NCI-H2081 (cell line): ENCODE data around the gene NQO1.
"Not testable (repeated sequence)": the region's sequence is repeated elsewhere in the genome, so short reads cannot be mapped to it uniquely, and the experiment has no call there.

Source experiments
- DNase-seq, 2 experiments: peaks; one replicate each; lab custom pipeline; 2025; lab: John Stamatoyannopoulos, UW

The NQO1 gene

GRCh38 chr16:69741951-69742904 is 15.9 kb upstream of the NQO1 start:
- no peak for DNase-seq

GRCh38 chr16:69741519-69741918 is 15.2 kb upstream of the NQO1 start:
- no peak for DNase-seq

DNA sequence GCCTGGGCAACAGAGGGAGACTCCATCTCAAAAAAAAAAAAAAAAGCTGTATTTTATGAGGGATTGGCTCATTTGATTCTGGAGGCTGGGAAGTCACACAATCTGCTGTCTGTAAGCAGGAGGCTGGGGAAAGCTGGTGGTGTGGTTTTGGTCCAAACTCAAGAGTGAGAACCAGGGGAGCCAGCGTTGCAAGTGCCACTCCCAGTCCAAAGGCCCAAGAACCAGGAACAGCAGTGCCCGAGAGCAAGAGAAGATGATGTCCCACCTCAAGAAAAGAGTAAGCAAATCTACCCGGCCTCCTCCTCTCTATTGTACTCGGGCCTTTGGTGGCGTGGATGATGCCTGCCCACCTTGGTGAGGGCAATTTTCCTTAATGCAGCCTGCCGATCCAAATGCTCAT is 5.7 kb upstream of the NQO1 start:
- DNase-seq, result no peak

DNA sequence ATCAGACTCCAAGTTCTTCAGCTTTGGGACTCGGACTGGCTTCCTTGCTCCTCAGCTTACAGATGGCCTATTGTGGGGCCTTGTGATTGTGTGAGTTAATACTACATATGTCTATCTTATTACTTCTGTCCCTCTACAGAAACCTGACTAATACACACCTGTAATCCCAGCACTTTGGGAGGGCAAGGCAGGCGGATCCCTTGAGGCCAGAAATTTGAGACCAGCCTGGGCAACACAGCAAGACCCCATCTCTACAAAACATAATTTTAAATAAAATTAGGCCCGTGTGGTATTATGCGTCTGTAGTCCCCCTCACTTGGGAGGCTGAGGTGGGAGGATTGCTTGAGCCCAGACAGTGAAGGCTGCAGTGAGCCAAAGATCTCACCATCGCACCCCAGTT is 4.9 kb upstream of the NQO1 start:
- DNase-seq, result not testable (repeated sequence)

DNA sequence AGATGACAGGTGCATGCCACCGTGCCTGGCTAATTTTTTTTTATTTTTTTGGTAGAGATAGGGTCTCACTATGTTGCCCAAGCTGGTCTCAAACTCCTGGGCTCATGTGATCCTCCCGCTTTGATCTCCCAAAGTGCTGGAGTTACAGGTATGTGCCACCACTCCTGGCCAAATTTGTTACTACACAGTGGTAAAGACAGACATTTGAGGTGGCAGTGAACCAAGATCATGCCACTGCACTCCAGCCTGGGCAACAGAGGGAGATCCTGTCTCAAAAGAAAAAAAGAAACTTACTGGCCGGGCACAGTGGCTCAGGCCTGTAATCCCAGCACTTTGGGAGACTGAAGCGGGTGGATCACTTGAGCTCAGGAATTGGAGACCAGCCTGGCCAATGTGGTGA is 2.7 kb upstream of the NQO1 start:
- DNase-seq, result not testable (repeated sequence)

- DNase-seq, result no peak
Measured at GRCh38 chr16:69727916-69728270, 1.5 kb upstream of the NQO1 start.

DNA sequence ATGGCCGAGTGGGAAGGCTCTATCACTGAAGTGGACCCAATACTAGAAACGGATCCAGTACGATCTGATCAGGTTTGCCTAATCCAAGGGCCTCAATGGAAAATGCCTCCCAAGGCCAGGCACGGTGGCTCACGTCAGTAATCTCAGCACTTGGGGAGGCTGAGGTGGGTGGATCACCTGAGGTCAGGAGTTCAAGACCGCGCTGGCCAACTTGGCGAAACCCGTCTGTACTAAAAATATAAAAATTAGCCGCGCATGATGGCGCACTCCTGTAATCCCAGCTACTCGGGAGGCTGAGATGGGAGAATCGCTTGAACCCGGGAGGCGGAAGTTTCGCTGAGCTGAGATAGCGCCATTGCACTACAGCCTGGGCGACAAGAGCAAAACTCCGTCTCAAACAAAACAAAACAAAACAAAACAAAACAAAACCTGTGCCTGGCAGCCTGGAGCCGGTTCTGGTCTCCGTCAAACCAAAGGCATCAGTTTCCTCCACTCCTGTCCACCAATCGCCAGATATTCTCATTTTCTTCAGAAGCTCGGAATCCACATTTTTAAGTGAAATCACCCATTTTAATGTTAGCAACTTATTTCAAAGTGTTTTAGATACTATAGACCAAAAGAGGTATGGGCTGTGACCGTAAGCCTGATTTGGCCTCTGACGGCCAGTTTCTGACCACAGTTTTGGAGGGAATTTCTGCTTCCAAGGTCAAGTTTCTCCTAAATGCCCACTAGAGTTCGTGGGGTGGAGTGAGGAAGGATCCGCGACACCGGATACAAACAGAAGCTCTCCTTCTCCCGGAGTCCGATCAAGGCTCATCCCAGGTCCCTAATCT is 664 bp downstream of the NQO1 start:
- DNase-seq, result no peak

GRCh38 chr16:69724981-69725479 is 1.3 kb downstream of the NQO1 start:
- no peak for DNase-seq

DNA sequence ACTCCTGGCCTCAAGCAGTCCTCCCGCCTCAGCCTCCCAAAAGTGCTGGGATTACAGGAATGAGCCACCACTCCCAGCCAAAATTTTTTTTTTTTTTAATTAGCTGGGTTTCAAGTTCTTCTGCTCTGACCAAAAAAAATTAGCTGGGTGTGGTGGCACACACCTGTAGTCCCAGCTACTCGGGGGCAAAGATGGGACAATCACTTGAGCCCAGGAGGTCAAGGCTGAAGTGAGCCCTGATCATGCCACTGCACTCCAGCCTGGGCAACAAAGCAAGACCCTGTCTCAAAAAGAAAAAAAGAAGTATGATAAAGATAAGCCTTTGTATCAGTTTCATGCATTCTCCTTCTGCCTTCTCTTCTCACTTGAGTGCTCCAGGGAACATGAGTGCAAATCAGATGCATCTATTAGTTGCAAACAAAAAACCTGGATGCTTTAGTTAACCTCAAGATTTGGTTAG is 1.9 kb downstream of the NQO1 start:
- DNase-seq, result no peak

GRCh38 chr16:69721441-69721957 is 4.9 kb downstream of the NQO1 start:
- no peak for DNase-seq

- DNase-seq, result no peak
Measured at GRCh38 chr16:69720822-69721430, 5.4 kb downstream of the NQO1 start.

GRCh38 chr16:69718111-69718764 is 8.1 kb downstream of the NQO1 start:
- DNase-seq, result no peak

DNA sequence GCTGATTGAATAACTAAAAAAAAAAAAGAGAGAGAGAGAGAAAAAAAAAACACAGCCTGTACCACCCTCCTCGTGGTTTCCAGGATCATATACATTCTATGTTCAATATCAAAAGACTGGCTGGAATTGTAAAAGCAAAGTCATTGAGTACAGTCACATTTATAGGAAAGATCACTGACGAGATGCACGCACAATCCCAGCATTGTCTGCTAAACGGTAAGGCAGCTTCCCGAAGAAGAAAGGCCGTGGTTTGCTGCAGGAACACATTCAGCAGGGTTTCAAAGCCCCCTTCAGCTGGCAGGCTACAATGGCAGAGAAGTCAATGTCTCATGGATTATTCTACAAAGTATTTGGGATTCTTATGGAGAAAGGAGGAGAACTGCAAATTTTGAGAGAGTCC is 9.3 kb downstream of the NQO1 start:
- no peak for DNase-seq

DNA sequence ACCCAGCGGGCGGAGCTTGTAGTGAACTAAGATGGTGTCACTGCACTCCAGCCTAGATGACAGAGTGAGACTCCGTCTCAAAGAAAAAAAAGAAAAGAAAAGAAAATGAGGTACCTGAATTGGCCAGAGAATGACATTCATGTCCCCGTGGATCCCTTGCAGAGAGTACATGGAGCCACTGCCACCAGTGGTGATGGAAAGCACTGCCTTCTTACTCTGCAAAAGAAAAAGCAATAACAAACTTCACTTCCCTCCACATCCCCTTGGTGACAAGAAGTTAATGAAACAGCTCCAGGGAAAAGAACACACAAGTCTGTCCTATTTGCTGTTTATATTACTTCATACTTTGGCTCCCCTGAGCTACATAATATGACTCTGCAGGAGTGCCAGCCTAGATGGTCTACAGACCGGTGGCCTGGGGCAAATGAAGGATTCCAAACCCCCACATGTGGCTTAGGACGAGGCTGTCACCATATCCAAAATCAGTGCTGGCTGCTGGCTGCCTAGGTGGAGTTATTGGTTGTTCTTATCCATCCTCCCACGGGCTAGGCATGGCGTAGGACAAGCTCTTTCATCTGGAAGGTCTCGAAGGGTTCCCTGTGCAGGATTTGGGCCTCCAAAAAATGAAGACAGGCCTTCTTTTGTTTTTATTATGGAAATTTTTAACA is 13.3 kb downstream of the NQO1 start:
- DNase-seq, result no peak

- no peak for DNase-seq
Measured at GRCh38 chr16:69712277-69712676, 14.1 kb downstream of the NQO1 start.

DNA sequence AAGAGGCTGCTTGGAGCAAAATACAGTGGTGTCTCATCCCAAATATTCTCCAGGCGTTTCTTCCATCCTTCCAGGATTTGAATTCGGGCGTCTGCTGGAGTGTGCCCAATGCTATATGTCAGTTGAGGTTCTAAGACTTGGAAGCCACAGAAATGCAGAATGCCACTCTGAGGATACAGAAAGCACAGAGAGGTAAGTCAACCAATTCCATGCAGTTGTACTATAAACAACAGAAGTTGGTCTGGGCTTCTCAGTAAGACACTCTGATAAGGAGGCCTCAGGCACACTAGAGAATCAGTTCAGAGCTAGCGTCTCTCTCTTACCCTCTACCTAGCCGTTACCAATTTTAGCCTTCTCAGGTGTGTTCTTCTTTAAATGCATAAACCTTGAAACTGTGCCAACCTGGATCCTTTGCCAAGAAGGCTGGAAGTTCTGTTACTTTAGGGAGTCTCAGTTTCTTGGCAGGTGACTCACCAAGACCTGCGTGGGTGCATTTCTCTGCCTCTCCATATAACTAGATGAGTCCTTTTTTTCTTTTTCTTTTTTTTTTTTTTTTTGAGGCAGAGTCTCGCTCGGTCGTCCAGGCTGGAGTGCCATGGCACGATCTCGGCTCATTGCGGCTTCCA is 15.1 kb downstream of the NQO1 start:
- no peak for DNase-seq

GRCh38 chr16:69709456-69710084 is 16.8 kb downstream of the NQO1 start:
- peak; percentile 33 to 60 for DNase-seq

DNA sequence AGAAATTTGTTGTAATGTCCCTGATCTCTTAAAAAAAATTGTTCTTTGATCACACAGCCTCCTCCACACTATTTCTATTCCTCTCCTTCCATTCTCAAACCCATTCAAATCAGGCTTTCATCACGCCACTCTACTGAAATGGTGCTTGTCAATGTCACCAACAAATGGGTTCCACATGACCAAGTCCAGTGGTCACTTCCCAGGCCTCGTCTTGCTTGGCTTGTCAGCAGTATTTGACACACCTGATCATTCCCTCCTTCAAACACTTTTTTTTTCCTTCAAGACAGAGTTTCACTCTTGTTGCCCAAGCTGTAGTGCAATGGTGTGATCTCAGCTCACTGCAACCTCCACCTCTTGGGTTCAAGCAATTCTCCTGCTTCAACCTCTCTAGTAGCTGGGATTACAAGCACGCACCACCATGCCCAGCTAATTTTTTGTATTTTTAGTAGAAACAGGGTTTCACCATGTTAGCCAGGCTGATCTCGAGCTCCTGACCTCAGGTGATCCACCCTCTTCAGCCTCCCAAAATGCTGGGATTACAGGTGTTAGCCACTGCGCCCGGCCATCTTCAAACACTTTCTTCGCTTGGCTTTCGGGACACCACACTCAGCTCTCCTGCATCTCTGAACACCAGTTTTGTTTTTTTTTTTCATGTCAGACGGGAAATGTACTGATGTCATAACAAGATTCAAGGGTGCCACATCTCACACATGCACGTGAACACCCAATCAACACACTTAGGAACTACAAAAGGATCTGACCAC is 18.3 kb downstream of the NQO1 start:
- no peak for DNase-seq

DNA sequence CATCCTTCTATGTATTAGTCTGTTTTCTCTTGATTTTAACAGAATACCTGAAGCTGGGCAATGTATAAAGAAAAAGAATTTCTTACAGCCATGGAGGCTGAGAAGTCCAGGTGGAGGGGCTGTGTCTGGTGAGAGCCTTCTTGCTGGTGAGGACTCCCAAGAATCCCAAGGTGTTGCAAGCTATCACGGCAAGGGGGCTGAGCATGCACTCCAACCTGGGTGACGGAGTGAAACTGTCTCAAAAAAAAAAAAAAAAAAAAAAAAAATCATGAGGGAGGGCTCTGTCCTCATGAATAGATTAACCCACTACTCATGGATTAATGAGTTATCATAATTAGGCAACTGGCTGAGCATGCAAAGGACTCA is 19.4 kb downstream of the NQO1 start:
- DNase-seq, result no peak
